GM12878 (cell line): ENCODE data around the gene GNAO1. TPM values are rescaled to one million over a fixed set of nuclear protein-coding genes. Genes with fewer than 3 reads are reported as not detected.

Experiments
- ATAC-seq: fragments of 200-7000 bp; cut with Tn5 transposase; 3 replicates; pipeline ENCODE4 v1.9.1; 2020; ENCODE audit warnings: mild to moderate bottlenecking, moderate library complexity
- BruUV-seq: library from RNA; stranded (reverse); fragments of 400-500 nt; replicated peaks from 2 replicates; lab custom pipeline; 2021; lab: Mats Ljungman, UMichigan
- CTCF ChIA-PET: fragments of 300-600 bp; sonication (Branson Sonifier 250); formaldehyde crosslinking; extraction: SDS; loops from one replicate; lab custom pipeline; 2021; ENCODE audit warnings: inconsistent platforms; lab: Yijun Ruan, JAX
- POLR2A ChIA-PET: fragments of 350-600 bp; formaldehyde crosslinking; extraction: SDS; loops from one replicate; lab custom pipeline; 2021; ENCODE audit warnings: inconsistent platforms; lab: Charles Lee
- RAD21 ChIA-PET: fragments of 300-600 bp; sonication (Branson Sonifier 250); formaldehyde crosslinking; loops from one replicate; lab custom pipeline; 2023; ENCODE audit warnings: antibody characterized with exemption; ENCODE audit not compliant: unreplicated experiment; lab: Charles Lee
- SMC1A ChIA-PET: fragments of 300-600 bp; sonication (Branson Sonifier 250); formaldehyde crosslinking; loops from one replicate; lab custom pipeline; 2023; ENCODE audit not compliant: unreplicated experiment, uncharacterized antibody; lab: Charles Lee
- DNase-seq: peaks from one replicate; pipeline ENCODE4 v3.0.0-alpha.2; 2011; ENCODE audit warnings: low read depth, low spot score
- FAIRE-seq: peaks from 3 replicates; lab custom pipeline; 2011; peaks lifted over from hg19 to GRCh38; lab: Jason Lieb, UNC
- H2AFZ ChIP-seq: 2 replicates; pipeline ENCODE4 v1.6.0; 2011; ENCODE audit warnings: low read depth, low read length, control low read depth; ENCODE audit not compliant: control insufficient read depth
- H3K27ac ChIP-seq: 2 replicates; pipeline ENCODE4 v1.5.1; 2011; ENCODE audit warnings: control low read depth; ENCODE audit not compliant: control insufficient read depth, insufficient read depth
- H3K27me3 ChIP-seq, 2 experiments: replicated peaks in 1 of 2; 2 replicates each; pipeline versions ENCODE4 v1.6.0 to v1.6.1; 2011; ENCODE audit warnings: low read length in 1 of 2; ENCODE audit not compliant: control insufficient read depth in 2 of 2, insufficient read depth in 2 of 2
- H3K36me3 ChIP-seq, 2 experiments: 2 replicates each; pipeline ENCODE4 v1.5.1; 2011; ENCODE audit warnings: low read length in 1 of 2; ENCODE audit not compliant: control insufficient read depth in 2 of 2, insufficient read depth in 2 of 2
- H3K4me1 ChIP-seq: 2 replicates; pipeline ENCODE4 v1.6.1; 2011; ENCODE audit warnings: mild to moderate bottlenecking, low read length, moderate library complexity, mixed read lengths; ENCODE audit not compliant: control insufficient read depth, insufficient read depth
- H3K4me2 ChIP-seq: 2 replicates; pipeline ENCODE4 v1.6.0; 2011; ENCODE audit warnings: control low read depth; ENCODE audit not compliant: control insufficient read depth, insufficient read depth
- H3K4me3 ChIP-seq: fragments of 200-600 bp; sonication (generic); 2 replicates; pipeline ENCODE4 v1.5.1; 2016
- H3K79me2 ChIP-seq: 2 replicates; pipeline ENCODE4 v1.6.0; 2011; ENCODE audit warnings: low read length; ENCODE audit not compliant: control insufficient read depth, insufficient read depth
- H3K9ac ChIP-seq: 2 replicates; pipeline ENCODE4 v1.8.0; 2011; ENCODE audit warnings: low read length, control low read depth, mixed read lengths; ENCODE audit not compliant: control insufficient read depth, insufficient read depth
- H3K9me3 ChIP-seq: replicated peaks from 3 replicates; pipeline ENCODE4 v1.5.1; 2011; ENCODE audit warnings: mild to moderate bottlenecking, low read length; ENCODE audit not compliant: control insufficient read depth, insufficient read depth
- H4K20me1 ChIP-seq: 2 replicates; pipeline ENCODE4 v1.6.0; 2011; ENCODE audit not compliant: control insufficient read depth, insufficient read depth
- DPF2 ChIP-seq: fragments of 450-650 bp; IDR thresholded peaks from 2 replicates; pipeline ENCODE4 v1.6.1; 2017; ENCODE audit warnings: mild to moderate bottlenecking
- GATAD2B ChIP-seq: fragments of 450-650 bp; conservative IDR thresholded peaks from 2 replicates; pipeline ENCODE4 v1.6.1; 2017; ENCODE audit warnings: low read depth, mild to moderate bottlenecking, moderate library complexity
- HSF1 ChIP-seq: fragments of 150-350 bp; IDR thresholded peaks from 2 replicates; pipeline ENCODE4 v1.6.1; 2014; ENCODE audit warnings: mild to moderate bottlenecking, low read depth, low read length
- JUNB ChIP-seq: IDR thresholded peaks from 2 replicates; pipeline ENCODE4 v1.6.1; 2016; ENCODE audit warnings: antibody characterized with exemption, mild to moderate bottlenecking
- JUND ChIP-seq: IDR thresholded peaks from 2 replicates; pipeline ENCODE4 v1.6.1; 2012; ENCODE audit warnings: low read depth, mild to moderate bottlenecking, low read length, improper control_type of control experiment, moderate library complexity
- KAT2A ChIP-seq: conservative IDR thresholded peaks from 2 replicates; pipeline ENCODE4 v1.6.1; 2011; ENCODE audit warnings: low read depth, low read length; ENCODE audit not compliant: control insufficient read depth
- MTA3 ChIP-seq: IDR thresholded peaks from 2 replicates; pipeline ENCODE4 v1.6.1; 2012; ENCODE audit warnings: low read length, inconsistent platforms, borderline replicate concordance
- PRDM15 ChIP-seq: fragments of 450-650 bp; formaldehyde crosslinking; IDR thresholded peaks from 2 replicates; pipeline ENCODE4 v1.4.0; 2020; ENCODE audit warnings: mild to moderate bottlenecking, moderate library complexity
- RELB ChIP-seq: fragments of 450-650 bp; IDR thresholded peaks from 2 replicates; pipeline ENCODE4 v1.6.1; 2017; ENCODE audit warnings: low read depth, mild to moderate bottlenecking, moderate library complexity
- RUNX3 ChIP-seq: IDR thresholded peaks from 2 replicates; pipeline ENCODE4 v1.6.1; 2012; ENCODE audit warnings: low read length, inconsistent platforms
- SIN3A ChIP-seq: IDR thresholded peaks from 2 replicates; pipeline ENCODE4 v1.6.1; 2012; ENCODE audit warnings: low read depth, low read length, improper control_type of control experiment
- SMARCA5 ChIP-seq: fragments of 450-650 bp; IDR thresholded peaks from 2 replicates; pipeline ENCODE4 v1.6.1; 2017; ENCODE audit warnings: mild to moderate bottlenecking
- SP1 ChIP-seq: IDR thresholded peaks from one replicate; pipeline ENCODE4 v1.6.1; 2011; ENCODE audit warnings: low read depth, low read length
- SUPT20H ChIP-seq: IDR thresholded peaks from 2 replicates; pipeline ENCODE4 v1.6.1; 2011; ENCODE audit warnings: low read depth, mild to moderate bottlenecking, low read length, moderate library complexity, borderline replicate concordance; ENCODE audit not compliant: control insufficient read depth
- TCF7 ChIP-seq: IDR thresholded peaks from 2 replicates; pipeline ENCODE4 v1.6.1; 2014; ENCODE audit warnings: antibody characterized with exemption, borderline replicate concordance
- USF1 ChIP-seq: IDR thresholded peaks from 2 replicates; pipeline ENCODE4 v1.6.1; 2011; ENCODE audit warnings: borderline replicate concordance, low read depth, mild to moderate bottlenecking, moderate library complexity, mixed read lengths, low read length; ENCODE audit not compliant: insufficient read depth; ENCODE audit errors: extremely low read length
- YBX1 ChIP-seq: fragments of 450-650 bp; IDR thresholded peaks from 2 replicates; pipeline ENCODE4 v1.6.1; 2016; ENCODE audit warnings: antibody characterized with exemption
- WGBS: methylation state at CpG from one replicate; pipeline ENCODE4 v1.1.6; 2016; ENCODE audit warnings: low lambda C conversion rate; ENCODE audit not compliant: insufficient replicate concordance, insufficient coverage; ENCODE audit errors: missing lambda C conversion rate; 5-methylcytosine and 5-hydroxymethylcytosine counted together
- in situ Hi-C: fragments of 300-500 bp; cut with MboI; formaldehyde crosslinking; loops from 9 replicates; pipeline ENCODE4 v1.14.3; 2018; ENCODE audit warnings: mixed read lengths
- intact Hi-C: fragments of 100-400 bp; cut with micrococcal nuclease; formaldehyde crosslinking; loops from one replicate; pipeline ENCODE4 v1.14.2; 2022; ENCODE audit not compliant: unreplicated experiment
- polyA plus RNA-seq, 11 experiments: library from polyadenylated mRNA; depleted of rRNA in 4 of 11; unstranded in 6 of 11; stranded (reverse) in 5 of 11; fragments of >200 nt; fragmentation: Nextera tagmentation in 4 of 11; fragmentation: Illumina TruSeq in 1 of 11; extraction: Ambion mirVana in 4 of 11; extraction: Trizol in 1 of 11; gene quantifications; 1 replicate in 1 of 11; 2 replicates in 10 of 11; pipeline versions ENCODE4 v1.2.1 to v1.2.3, GENCODE V29; 2011 to 2016; ENCODE audit warnings: inconsistent platforms in 2 of 11, missing spikeins in 2 of 11, low read depth in 1 of 11
- total RNA-seq, 4 experiments: library from RNA; depleted of rRNA in 3 of 4; stranded (reverse); fragments of >200 nt in 3 of 4; fragmentation: Illumina TruSeq in 1 of 4; extraction: Trizol in 1 of 4; gene quantifications; 2 replicates each; pipeline versions ENCODE4 v1.2.1 to v1.2.3, GENCODE V29; 2013 to 2021

GNAO1 gene
- total and polyA plus RNA-seq, 10 of the 15 experiments (the other 5 are each of a cell fraction or from before 2014, with no cell fraction given): 0.05 to 0.28 (median 0.14) TPM; not detected in 6

GRCh38 chr16:56338566-56339318 is 147.5 kb downstream of the GNAO1 start:
- H3K4me2 ChIP-seq: no peak overlapping the region
- H3K4me3 ChIP-seq: no peak overlapping the region
- BruUV-seq: no TSS peak
- DNase-seq (no peak), FAIRE-seq (no peak), ATAC-seq (no peak)
- WGBS: 45% methylated on average over 17 of the region's 17 CpGs
- H3K4me1 ChIP-seq: no peaks in the 10 kb centered on the region
- intact Hi-C loops (no loop called here), in situ Hi-C loops (no loop called here)
- no peak overlapping the region for H2AFZ ChIP-seq
- no peak overlapping the region for H3K27ac ChIP-seq
- ChIA-PET POLR2A (no interaction called here), RAD21 (no interaction called here), SMC1A (no interaction called here), CTCF (interaction anchor here (0.7 to 0.9 kb wide), 2 partner anchors 12 to 20 kb away, joined by 3 read pairs; no protein-coding TSS in a partner anchor)
- H4K20me1 ChIP-seq: no peaks in the 10 kb centered on the region
- H3K36me3 ChIP-seq: no peaks in the 10 kb centered on the region
- TF ChIP-seq SMARCA5 (no peak), HSF1 (no peak), KAT2A (no peak), JUND (no peak), USF1 (no peak), DPF2 (no peak), YBX1 (no peak), JUNB (no peak), GATAD2B (no peak), PRDM15 (CRISPR knock-in tag) (no peak), SP1 (no peak), MTA3 (no peak), RELB (no peak), SUPT20H (no peak), TCF7 (no peak), SIN3A (no peak), RUNX3 (no peak)
- no peaks in the 10 kb centered on the region for H3K9me3 ChIP-seq
- no peaks in the 10 kb centered on the region for H3K79me2 ChIP-seq
- H3K27me3 ChIP-seq: no peaks in the 10 kb centered on the region; a peak in 1 of 4 replicates
- no peak overlapping the region for H3K9ac ChIP-seq
